HG02938 (cell line): ENCODE results near the gene ZCCHC14.
A peak's percentile ranks its signal among the peaks of the same experiment; 100 is the strongest.
"Not testable (repeated sequence)": the region's sequence is repeated elsewhere in the genome, so short reads cannot be mapped to it uniquely, and the experiment has no call there.

Experiments used
- ATAC-seq: cut with Tn5 transposase; IDR thresholded peaks from one replicate; pipeline ENCODE4 v1.9.1; 2021; ENCODE audit warnings: mild to moderate bottlenecking, moderate library complexity; ENCODE audit not compliant: unreplicated experiment

The ZCCHC14 gene

DNA sequence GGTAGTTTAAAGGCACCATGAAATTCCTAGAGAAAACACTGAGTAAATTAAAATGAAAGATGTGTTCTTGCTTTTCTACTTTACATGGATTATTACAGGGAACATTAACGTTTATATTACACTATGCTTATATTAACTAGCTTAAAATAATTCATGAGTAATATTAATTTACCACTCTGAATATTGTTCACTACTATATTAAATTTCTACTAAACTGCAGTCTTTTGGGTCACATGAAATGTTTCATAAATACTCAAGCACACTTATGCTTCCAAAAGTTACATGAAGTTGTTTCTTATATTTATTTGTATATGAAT is 104.0 kb downstream of the ZCCHC14 start:
- no peak for ATAC-seq

DNA sequence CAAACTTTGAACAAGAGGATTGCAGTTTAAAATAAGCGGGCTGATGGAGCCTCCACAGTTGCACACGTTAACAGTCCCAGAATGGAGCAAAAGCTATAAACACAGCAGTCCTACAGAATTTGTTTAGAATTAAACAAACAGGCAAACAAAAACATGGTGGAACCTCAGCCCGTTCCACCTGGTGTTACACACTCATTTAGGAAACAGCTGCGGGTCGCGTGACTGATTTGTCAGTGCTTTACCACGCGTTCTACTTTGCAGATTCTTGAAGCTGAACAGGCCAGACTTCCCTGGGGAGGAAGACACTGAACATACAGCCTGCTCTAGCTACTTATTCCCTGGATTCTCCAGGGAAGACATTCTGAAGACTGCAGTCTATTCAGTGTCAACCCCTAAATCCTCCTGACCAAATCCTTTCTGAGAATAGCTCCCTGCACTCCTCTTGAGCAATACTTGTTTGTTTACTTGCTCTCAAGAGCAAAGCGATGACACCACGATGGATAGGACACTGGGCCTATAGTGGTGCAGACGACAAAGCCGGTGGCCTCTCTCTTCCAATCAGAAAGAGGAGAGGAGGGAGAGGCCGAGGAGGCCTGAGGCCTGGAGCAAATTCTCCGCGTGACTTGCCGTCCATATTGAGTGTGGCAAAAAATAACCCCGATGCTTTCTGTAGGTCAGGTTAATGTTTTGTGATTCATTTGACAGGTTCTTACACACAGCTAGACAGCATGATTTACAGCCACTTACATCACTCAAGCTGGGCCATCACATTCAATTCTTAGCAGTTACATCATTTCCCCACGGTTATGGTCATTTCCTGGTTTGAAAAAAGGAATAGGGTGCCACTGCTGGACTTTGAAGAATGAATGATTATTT is 104.6 kb downstream of the ZCCHC14 start:
- peak; percentile 53 for ATAC-seq

DNA sequence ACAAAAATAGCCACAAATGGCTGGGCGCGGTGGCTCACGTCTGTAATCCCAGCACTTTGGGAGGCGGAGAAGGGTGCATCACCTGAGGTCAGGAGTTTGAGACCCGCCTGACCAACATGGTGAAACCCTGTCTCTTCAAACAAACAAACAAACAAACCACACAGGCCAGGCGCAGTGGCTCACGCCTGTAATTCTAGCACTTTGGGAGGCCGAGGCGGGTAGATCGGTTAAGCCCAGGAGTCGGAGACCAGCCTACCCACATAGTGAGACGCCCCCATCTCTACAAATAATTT is 108.0 kb downstream of the ZCCHC14 start:
- not testable (repeated sequence) for ATAC-seq

DNA sequence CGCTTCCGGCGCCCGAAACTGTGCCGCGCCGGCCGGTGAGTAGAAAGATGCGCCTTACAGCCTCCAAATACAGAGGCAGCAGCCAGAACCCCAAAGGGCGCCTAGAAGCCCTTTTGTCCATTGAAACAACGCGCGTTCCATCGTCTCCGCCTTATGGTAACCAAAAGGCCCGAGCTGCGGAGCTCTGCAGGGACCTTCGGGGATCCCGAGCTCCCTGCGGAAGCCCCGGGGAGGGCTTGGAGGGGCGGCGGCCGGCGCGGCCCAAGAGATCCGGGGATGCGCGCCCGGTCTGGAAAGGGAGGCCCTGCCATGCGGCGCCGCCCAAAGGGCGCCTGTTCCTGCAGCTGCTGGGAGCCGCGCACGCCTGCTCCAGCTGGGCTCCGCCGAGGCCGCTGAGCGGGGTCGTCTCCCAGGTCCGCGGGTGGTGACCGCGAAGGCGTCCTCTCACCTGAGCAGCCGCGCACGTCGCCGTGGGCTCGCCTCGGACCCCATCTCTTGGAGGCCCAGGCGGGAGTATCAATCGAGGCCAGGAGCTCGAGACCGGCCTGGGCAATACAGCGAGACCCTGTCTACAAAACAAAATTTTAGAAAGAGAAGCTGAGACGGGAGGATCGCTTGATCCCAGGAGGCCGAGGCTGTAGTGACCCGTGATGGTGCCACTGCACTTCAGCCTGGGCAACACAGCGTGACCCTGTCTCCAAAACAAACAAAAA is 108.5 kb downstream of the ZCCHC14 start:
- no peak for ATAC-seq

DNA sequence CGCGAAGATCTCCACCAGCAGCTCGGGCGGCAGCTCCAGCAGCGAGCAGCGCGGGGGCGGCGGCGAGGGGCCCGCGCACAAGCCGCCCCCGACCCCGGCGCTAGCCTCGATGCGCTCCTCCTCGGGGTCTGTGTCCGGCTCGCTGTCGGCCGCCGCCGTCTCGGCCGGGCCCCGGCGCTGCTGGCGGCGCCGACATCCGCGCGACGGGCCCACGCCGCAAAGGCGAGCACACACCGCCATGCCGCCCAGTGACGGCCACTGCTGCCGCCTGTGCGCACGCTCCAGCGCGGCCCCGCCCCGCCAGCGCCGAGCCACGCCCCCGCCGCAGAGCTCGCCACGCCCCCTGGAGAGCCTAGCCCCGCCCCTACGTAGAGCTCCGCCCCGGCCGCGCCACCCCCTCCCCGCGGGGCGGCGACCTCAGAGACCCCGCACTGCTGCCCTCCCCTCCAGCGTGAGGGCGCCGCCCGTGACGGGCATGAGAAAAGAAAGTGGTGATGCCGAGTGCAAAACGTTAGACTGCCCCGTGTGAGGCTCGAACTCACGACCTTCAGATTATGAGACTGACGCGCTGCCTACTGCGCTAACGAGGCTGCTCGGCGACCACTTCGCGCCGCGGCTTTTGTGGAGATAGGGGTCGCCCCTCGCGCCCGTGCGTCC is 109.2 kb downstream of the ZCCHC14 start, which contains the start of gene FBXO31:
Gene FBXO31, minus strand, starts transcription at position 272 of the 657 bp plus-strand sequence. Its CDS starts 32 bp downstream, at position 240.
- ATAC-seq, result peak; percentile 37

DNA sequence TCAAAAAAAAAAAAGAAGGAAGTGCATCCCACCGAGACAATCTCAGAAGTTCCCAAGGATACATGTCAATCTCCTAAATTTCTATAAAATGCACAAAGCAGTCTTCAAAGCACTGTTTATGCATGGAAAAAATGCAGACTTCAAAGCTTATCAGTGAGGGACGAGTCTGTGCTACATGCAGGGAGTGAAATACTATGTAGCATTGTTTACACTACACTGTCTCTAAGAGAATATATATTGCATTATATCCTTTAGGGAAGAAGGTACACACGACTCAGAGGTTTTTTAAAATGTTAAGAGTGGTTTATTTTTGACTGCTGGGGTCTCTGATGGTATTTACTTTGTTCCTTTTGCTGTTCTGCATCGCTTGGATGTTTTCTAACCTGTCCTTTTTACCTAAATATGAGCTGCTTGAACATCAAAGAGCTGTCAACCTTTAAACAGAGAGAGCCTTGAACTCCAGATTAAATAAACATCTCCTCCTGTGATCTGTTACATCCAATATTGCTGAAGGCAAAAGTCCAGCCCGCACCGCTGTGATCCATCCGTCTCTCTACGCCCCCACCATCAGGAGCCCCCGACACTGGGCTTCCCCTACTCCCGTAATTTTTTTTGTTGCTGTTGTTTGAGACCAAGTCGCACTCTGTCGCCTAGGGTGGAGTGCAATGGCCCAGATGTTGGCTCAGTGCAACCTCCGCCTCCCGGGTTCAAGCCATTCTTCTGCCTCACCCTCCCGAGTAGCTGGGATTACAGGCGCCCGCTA is 110.6 kb downstream of the ZCCHC14 start:
- ATAC-seq, result no peak

DNA sequence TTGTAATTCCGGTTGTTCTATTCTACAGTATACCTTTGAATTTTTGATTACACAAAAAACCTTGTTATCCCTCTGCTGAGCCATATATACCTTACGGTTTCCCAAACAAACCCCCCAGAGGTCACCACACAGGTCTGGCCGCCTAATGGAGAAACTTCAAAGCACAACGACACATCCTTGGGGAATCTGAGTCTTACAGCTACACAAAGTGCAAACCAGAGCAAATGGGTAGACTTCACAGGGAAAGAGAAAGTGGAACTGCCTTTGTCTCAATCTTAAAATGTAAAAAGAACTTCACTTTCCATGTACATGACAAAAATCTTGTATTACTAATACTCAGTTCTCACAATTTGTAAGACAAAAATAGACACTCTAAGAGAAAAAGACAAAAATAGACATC is 111.9 kb downstream of the ZCCHC14 start:
- ATAC-seq, result no peak

DNA sequence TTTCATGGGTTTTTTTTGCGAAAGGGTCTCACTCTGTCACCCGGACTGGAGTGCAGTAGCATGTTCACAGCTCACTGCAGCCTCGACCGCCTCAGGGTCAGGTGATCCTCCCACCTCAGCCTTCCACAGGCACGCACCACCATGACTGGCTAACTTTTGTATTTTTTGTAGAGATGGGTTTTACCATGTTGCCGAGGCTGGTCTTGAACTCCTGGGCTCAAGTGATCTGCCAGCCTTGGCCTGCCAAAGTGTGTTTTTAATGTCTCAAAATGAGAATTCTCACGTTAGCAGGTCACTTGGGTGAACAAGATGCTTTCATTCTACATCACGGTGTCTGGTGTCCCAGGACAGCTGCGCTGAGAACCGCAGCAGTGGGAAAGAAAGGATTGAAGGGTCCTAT is 112.4 kb downstream of the ZCCHC14 start:
- no peak for ATAC-seq

DNA sequence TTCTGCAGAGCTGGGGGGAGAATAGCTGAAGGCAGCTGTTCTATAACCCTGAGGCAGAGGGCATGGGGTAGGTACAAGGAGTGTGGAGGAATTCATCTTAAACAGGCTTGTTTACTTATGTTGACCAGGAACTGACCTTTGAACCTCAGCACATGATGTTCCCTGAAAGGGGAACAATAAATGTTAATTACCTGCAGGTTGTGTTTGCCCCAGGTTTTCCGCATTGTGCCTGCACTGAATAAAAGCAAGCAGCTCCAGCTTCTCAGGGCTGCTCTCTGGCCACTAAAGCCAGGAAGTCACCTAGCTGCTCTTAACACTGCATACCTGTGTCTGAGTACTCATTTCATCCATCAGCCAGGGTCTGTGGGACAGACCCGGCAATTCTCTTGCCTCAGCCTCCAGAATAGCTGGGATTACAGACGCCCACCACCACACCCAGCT is 113.5 kb downstream of the ZCCHC14 start:
- ATAC-seq, result not testable (repeated sequence)

DNA sequence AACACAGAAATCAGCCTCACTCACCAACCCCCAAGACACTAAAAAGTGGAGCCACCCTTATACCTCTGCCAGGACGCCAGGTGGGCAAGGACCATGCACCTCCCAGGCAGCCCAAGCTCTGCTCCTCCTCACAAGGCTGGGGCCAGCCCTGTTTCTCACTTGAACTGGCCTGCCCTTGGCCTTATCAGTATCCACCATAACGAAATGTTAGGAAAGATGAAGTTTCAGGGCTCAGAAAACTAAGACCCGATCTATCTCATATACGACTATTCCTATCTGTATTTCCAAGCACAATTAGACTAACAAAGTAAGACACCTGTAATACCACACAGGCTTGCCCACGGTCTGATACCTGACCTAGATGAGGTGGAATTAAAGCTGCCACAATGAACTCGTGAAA is 116.2 kb downstream of the ZCCHC14 start:
- no peak for ATAC-seq

DNA sequence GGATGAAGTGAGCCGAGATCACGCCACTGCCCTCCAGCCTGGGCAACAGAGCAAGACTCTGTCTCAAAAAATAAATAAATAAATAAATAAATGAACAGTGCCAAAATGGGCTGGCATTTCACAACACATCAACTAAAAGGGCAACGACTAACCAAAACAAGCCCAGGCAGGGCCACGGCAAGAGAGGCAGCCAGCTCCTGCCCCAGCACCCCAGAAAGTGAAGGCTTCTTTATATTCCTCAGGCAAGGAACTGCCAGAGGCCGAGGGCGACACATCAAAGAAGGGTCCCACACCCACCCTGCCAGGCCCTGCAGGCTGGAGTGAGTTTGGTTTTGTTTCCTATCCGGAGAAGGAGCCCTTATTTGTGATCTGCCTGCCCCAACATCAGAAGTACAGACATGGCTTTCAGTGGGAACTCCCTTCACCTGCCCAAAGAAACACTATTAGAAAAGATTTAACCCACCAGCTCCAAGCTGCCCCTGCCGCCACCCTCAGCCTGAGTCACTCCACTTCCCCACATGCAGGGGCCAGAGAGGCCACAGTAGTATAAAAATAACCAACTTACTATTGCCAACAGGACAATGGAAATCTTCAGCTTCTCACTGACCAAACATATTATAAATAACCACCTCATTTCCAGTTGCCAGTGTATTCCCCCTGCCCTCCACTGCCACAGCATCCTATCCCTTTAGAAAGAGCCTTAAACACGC is 117.2 kb downstream of the ZCCHC14 start:
- no peak for ATAC-seq

DNA sequence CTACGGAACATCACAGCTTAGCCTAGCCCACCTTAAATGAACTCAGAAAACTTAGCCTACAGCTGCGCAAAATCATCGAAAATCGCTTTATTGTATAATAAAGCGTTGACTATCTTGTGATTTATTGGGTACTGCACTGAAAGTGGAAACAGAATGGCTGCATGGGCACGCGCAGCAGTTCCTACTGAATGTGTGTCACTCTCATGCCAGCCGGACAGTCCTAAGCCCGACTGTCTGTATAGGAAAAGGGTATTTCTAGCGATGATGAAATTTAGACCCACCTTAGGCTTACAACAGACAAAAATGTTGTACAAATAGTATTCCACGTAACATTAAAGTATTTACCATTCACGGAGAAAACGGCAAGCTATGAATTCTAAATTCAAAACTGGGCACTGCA is 118.5 kb downstream of the ZCCHC14 start:
- ATAC-seq, result no peak

DNA sequence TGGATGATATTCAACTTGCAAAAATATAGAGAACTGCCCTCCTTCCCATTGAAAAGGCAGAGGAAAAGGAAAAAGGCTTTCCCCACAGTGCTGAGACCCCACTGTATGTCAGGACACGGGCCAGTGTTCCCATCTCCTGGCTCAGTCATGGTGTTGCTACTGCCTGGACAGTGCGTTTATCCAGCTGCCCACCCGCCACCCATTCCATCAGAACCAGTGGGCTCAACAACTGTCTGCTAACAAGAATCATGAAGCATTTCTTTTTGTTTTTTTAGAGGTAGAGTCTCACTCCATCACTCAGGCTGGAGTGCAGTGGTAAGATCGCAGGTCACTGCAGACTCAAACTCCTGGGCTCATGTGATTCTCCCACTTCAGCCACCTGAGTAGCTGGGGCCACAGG is 120.5 kb downstream of the ZCCHC14 start:
- no peak for ATAC-seq

DNA sequence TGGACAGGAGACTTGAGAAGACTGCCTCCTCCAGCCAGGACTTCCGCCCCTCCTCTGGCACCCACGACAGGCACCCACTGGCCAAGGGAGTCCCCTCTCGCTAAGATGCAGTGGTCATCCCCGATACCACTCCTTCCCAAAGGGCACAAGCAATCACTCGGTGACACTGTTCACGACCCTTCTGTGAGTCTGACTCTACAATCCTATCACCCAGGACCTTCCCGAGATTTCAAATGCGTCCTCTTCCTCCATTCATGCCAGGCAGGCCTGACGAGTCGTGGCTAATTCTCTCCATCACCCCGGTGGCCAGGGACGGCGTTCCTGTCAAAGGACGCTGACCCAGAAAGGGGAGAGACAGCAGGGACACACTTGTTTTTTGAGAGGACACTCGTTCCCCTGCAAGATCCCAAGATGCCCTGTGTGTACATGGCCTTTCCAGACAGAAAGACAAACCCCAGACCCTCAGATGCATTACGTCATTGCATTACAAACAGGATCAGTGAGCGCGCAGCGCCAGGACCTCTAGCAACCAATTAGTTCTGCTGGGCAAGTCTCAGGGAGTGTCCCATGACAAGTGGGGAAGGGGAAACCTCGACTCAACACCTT is 121.5 kb downstream of the ZCCHC14 start:
- no peak for ATAC-seq

DNA sequence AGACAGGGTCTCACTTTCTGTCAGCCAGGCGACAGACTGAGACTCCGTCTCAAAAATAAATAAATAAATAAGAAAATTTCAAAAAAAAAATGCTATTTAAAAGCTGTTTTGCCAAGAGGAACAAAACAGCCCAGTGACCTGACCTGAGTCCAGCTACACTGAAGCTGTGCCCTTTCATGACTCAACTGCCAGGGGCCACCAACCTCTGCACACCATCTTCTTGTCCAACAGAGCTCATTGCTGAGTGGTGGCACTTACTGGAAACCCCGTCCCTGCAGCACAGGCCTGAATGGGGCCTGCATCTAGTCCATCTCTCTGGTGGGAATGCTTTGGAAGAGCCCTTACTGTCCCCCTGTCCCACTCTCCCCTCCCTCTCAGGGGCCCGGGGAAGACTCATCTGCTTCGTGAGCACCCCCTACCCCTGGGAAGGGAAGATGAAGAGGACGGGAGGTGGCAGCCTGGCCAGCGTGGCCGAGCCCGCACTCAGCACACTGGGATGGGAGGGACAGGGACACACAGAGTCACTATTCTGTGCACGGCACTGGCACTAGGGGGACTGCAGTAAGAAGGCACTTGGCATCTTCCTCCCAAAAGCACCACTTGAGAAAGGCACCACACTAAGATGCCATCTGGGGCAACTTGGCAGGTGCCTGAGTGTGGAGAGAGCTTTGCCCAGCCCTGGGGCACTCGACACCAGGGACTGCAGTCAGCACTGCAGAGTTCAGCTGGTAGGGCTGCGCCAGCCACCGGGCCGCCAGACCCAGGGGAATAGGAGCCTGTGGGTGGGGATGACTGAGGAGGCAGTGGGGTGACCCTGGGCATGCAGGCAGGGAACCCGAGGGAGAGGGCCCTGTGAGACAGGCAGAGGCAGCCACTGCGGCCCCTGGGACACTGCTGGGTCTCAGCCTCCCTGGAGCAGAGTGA is 122.8 kb downstream of the ZCCHC14 start:
- ATAC-seq, result no peak

DNA sequence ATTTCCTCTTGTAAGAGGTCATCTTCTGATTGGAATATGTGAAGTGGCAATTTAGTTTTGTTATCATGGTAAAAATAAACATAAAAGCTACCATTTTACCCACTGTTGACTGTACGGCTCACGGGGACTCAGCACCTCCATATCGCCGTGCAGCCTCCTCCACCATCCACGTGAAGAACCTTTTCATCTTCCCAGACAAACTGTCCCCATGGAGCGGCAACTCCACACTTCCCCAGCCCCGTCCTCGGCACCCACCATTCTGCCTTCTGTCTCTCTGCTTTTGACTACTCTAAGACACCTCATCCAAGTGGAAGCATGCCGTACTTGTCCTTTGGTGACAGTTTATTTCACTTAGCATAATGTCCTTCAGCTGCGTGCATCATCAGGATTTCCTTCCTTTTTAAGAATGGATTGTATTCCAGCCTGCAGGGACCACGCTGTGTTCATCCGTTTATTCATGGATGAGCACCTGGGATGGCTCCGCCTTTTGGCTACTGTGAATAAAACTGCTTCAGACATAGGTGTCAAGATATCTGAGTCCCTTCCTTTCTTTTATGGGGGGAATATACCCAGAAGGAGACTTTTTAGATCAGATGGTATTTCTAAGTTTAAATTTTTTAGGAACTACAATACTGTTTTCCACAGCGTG is 123.6 kb downstream of the ZCCHC14 start:
- no peak for ATAC-seq

DNA sequence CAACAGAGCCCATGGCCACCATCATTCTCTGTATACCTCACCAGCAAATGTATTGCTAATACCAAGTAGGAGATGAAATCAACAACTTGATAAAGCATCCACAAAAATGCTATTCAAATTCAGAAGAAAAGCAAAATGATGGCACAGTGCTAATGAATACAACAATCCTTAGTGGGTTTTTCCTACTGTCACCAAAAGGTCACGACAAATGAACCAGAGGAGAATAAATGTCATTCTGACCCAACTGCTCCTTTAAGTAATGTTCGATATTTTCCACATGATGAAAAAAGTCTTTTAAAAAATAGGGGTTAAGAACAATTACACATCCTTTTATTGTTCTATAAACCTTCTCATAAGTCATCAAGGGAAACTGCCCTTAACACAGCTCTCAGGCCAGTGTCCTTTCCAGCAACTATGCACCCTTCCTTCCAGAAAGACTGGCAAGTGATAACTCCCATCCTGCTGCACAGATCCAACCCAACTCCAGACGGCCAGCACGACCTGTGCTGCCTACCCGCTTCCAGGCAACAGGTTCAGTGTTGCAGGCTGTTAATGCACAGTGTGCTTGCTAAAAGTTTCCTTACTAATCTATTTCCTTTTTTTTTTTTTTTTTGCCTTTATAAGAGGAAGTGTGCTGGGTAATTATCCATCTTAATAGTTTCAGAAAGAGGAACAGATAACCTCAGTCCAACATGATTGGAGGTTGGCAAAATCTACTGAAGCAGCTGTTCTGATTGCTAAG is 124.6 kb downstream of the ZCCHC14 start:
- no peak for ATAC-seq

DNA sequence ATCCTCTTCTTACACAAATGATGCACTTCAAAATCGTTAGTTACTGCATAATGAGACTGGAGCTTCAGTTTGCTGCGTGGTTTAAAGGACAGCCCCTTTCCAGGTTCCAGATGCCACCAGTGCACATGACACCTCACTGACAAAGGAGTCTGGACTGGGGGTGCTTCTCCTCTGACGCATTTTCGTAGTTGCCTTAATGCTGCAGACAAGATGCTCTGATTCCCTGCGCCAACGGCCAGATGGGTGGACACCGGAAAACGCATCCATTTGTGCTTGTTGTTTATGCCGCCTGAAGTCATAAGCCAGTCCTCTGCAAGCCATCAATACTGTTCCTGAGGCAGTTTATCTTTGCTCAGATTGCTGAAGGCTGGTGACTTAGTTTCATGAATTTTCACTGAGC is 125.3 kb downstream of the ZCCHC14 start:
- ATAC-seq, result no peak
